Measurements from ENCODE around the gene MAGI1.

MAGI1 gene

DNA sequence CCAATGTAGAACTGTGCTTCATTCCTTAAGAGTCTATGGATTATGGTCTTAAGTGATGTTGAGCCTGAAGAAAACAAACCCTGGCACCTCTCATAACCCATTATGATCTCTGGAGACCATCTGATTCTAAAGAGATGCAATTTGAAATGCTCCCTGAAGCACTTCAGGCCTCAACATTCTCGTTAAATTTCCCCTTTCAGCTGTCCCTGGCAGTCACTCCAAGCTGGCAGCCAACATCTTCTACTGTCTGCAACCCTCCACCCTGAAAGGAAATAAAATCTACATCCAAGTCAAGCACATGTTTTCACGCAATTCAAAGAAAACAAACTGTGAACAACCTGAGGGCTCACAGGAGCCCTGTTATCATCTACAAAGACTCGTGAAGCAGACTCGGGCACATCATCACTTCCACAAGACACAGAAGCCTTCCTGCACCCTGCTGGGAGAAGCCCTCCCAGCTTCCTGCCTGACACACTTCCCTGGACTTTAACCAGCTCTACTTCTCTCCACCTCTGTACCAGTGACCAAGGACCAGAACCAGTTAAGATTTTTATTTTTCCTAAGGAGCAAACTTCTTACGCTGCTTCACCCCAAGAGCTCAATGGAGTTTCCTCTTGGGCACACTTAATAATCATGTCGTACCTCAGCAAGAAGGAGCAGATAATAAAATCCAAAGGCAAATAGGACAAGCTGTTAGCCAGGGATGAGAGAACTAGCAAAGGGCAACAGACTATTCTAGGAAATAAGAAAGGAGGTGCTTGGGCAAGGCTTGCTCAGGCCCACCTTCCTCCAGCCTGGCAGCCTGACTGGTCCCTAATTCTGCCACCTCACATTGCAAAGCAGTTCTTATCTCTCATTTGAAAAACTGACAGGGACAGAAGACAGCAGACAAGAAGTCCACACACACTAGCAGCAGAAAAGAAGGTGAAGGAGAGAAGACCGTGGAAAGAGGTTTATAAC lies 67.1 kb downstream of the MAGI1 start:
- DNase-seq, result no peak

- no peak for DNase-seq
These were observed 69.7 kb downstream of the MAGI1 start for GRCh38 chr3:65968996-65969395.

DNA sequence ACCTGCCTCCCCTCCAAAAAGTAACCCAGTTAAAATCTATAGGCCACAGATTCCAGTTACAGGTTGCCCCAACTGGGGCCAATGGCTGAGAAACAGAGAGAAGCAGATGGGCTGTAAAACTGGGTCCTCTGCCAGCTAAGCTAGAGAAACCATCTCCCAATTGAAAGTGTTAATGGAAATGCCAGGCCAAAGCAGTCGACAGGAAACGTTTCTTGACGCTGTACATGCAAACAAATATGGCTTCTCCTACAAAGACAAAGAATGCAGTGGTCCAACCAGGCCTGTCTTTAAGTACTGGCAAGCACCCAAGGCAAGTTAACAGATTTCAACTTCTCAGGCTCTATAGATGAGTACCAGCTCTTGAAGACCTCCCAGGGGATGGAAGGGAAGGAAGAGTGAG lies 71.3 kb downstream of the MAGI1 start:
- DNase-seq, result no peak

DNA sequence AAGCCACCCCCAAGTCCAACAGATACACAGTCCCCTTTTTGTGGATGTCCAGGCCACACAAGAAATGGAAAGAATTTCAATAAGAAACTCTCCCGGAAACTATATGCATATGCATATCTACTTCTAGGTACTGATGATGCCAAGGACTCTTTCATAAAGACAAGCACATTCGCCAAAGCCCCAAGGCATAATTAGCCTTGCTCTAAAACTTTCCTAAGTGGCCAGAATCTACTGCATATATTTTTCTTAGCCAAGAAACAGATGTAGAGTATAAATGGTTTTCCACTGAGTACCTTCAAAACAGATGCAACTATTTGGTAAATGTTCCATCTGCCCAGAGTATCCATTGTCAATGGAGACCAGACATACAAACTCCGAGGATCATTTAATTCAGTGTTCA lies 73.9 kb downstream of the MAGI1 start:
- DNase-seq, result no peak

DNA sequence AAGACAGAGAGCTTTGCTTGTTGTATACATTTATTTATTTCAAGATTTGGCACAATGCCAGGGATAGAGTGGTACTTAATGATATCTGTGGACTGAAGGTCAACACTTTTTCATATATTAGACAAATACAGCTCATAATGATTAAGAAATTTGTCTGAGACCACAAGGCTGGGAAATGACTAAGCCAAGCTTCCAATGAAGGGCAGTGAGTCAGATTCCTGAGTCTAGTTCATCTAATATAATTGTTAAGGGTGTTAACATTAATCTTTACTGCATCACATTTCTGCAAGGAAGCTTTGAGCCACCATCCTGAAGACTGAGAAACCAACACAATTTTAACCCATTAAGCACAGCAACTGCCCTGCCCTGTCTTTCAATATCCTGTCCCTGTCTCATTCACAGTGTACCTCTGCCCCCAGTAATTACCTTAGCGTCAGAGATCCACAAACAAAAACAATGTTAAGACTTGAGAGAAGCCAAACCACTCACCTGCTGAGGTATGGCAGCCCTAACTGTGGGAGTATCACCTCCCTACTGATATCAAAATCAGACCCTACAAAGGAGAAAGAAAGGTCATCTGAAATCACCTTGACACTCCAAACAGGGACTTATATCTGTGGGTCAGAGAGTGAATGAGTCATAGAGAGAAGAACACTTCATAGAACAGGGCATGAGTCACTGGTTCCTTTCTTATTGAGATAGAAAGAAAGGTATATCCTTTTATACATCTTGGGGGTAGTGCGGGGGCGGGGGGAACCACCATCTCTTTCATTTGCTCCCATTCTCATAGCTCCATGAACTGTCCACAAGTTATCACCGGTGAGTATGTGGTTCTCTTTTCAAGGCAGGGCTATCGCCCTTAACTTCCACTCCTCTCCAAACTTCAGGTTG lies 74.7 kb downstream of the MAGI1 start:
- peak; percentile 65 for DNase-seq

- DNase-seq, result no peak
These were observed 77.0 kb downstream of the MAGI1 start for GRCh38 chr3:65961733-65962132.

DNA sequence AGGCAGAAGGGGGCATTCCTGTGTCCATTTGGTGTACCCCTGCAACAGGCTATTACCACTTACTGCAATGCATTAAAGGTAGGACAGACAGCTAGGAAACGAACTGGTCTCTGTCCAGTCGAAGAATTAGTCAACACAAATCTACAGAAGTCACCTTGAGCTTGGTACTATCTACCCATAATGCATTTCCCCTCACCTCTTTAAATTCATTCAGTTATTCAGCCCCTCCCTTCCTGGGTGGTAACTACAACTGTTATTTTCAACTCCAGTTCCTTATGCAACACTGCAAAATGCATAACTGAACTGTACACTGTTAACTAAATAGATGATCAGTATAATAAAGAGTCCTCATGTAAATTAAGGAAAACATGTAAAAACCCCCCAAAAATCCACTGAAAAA lies 77.6 kb downstream of the MAGI1 start:
- DNase-seq, result no peak

DNA sequence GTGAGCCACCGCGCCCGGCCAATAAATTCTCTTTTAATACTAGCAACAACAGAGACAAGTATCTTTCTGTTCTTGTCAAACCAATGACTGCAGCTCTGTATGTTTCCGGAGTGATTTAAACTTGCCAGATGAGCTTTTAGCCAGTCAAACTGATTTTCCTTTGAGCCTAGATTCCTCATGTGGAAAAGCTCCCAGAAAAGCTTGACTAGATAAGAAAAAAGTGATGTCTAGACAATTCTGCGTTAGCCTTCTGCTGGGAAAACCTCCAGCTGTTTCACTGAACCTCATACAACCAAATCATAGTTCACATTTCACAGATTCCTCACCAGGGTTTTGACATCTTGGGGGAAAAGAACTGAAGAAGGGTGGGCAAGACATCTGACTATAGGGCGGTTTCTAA lies 78.6 kb downstream of the MAGI1 start:
- DNase-seq, result no peak

GRCh38 chr3:65958216-65958615 lies 80.5 kb downstream of the MAGI1 start:
- no peak for DNase-seq

DNA sequence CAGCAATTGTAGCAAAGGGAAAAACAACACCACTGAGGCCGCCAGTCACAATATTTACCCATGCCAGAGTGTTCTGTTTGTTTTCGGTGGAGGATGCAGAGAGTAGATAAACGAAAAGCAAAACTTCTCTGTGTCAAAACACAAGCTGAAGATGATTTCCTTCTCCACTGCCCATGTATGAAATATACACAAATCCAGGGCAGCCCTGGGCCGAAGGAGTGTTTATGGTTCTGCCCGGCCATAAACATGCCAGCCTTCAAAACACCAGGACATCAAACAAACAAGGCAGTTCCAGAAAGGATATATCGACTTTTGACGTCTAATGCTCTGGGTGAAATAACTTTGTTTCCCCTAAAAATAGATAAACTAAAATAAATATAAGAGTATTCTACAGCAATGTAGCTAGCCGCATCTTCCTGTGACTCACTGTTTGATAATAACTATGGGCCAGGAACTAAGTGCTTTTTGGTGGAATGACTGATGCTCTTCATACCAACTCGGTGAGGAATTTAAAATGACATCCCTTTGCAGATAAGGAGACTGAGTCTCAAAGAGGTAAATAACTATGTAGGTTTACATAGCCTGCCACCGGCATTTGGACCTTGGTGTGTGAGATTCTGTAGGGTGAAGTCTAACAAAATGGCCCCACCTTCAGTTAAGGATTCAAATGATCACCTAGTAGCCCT lies 82.8 kb downstream of the MAGI1 start:
- DNase-seq, result no peak

GRCh38 chr3:65953881-65954733 lies 84.6 kb downstream of the MAGI1 start:
- DNase-seq, result no peak

GRCh38 chr3:65953301-65953812 lies 85.4 kb downstream of the MAGI1 start:
- DNase-seq, result no peak

GRCh38 chr3:65952842-65953241 lies 85.9 kb downstream of the MAGI1 start:
- no peak for DNase-seq

DNA sequence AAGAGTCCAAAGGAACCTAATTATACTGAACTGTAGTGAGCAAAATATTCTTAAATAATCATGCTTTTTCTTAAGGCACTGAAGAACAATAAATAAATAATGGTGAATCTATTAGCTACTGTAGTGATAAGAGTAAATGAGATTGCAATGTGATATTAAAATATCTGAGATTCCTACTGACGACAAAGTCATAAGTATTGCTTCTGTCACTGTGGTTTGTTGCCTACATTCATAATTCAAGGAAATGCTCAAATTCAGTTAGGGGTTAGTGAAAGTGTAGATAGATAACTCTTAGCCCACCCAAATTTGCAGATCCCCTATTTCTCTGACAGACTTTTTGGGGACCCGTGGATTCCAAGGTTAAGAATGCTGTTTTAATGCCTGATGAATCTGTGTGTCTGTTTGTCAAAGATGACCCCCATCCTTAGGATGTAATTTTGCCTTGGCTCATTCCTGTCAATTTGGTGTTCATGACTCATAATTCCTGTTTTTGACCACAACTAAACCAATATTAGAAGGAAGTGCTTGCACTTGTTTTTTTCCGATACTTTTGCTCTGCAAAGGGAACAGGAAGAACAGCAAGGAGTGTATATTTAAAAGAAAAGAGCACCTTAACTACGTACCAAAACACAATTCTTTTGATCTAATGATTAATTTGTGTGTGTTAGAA lies 86.7 kb downstream of the MAGI1 start:
- DNase-seq, result no peak

DNA sequence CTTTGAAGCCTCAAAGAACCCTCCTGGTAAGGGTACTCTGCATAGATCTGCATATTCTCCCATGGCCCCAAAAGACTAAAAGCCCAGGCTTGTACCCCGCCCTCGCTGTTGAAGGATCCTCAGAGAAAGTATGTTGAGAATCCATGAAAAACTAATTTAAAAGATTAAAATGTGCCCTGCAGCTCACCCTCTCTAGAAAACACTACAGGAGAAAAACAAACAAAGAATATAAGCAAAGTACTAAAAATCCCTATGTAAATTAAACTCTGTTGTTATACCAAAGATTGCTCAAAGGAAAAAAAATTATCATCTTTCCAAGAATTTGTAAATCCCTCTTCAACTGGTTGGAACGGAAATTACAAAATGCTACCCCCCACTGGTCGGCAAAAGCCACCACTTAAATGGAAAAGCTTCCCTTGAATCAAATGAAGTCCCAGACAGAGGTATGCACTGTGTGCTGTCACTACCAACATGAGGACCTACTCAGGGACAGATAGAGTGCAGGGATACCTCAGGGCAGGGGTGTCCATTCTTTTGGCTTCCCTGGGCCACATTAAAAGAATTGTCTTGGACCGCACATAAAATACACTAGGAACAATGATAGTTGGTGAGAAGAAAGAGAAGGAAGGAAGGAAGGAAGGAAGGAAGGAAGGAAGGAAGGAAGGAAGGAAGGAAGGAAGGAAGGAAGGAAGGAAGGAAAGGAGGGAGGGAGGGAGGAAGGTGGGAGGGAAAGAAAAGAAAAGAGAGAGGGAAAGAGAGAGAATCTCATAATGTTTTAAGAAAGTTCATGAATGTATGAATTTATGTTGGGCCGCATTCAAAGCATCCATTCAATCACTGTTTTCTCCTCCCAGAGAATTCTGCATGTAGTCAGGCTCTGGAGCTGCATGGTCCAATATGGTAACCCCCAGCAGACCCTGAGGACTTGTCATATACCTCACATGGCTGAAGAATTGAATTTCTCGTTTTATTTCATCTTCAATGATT lies 88.1 kb downstream of the MAGI1 start:
- no peak for DNase-seq

- DNase-seq, result no peak
These were observed 89.7 kb downstream of the MAGI1 start for GRCh38 chr3:65948841-65949573.

DNA sequence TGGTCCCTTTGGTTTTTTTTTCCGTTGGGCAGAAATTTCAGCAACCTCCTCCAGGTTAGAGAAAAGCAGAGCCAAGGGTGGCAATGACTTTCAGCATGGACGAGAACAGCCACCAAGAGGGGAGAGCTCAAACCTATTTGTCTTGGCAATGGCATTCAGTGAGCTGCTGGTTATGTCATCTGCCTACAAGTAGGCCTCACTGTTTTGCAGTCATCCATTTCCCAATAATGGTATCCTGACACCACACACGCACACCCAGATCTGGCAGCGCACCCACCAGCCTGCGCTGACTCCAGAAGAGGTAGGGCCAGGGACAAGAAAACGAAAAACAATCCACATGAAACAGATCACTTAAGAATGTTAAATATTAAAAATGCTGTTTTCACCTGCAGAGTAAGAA lies 92.3 kb downstream of the MAGI1 start:
- no peak for DNase-seq

GRCh38 chr3:65945953-65946352 lies 92.8 kb downstream of the MAGI1 start:
- DNase-seq, result no peak

DNA sequence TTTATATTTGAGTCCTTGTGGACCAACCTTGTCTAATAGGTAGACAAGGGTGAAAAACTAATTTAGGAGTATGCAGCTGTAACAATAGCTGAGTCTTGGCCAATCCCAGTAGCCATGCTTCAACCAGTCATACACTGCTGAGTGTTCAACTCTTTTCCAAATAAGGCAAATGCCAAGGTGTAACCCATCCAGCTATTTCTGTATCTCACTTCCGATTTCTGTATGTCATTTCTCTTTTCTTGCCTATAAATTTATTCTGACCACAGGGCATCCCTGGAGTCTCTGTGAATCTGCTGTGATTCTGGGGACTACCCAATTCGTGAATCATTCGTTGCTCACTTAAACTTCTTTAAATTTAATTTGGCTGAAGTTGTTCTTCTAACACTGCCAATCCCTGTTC lies 93.2 kb downstream of the MAGI1 start:
- no peak for DNase-seq
